GM13977 (cell line): ENCODE data around the gene FCHSD1.

Experiments
- DNase-seq: peaks from one replicate; pipeline ENCODE4 v3.0.0; 2012; ENCODE audit warnings: low spot score
- CTCF ChIP-seq: IDR thresholded peaks from 2 replicates; pipeline ENCODE4 v1.5.1; 2012; ENCODE audit warnings: mild to moderate bottlenecking, control low read depth; ENCODE audit not compliant: insufficient read depth; ENCODE audit errors: extremely low read depth, missing control alignments
- in situ Hi-C: fragments of 300-500 bp; cut with MboI; formaldehyde crosslinking; loops from one replicate; pipeline ENCODE4 v1.12.0; 2022; ENCODE audit warnings: low sequenced_read_pairs, low pct_unique_long_range_greater_than_20kb, mixed read lengths, inconsistent platforms; ENCODE audit not compliant: unreplicated experiment

FCHSD1 gene

DNA sequence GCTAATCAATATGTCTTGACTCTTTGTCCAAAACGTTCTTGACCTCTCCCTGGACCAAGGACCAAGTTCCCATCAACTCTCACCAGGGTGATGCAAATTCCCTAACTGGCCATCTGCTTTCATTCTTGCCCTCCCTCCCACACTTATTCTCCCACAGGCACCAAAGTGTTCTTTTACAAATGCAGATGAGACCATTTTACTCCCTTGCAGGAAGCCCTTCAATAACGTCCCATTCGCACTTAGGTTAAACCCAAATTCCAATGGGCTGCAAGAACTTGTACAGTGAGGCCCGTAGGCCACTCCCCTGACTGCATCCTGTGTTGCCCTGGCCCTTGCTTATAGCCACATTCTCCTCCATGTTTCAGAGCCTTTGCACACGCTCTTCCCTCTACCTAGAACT is 23.5 kb upstream of the FCHSD1 start:
- in situ Hi-C loops: loop anchor here (10.0 to 25.0 kb wide), 2 partner anchors 288 to 460 kb away; partner anchors contain the start of genes PCDH12 and RNF14
- TF ChIP-seq CTCF: no peak
- no peak for DNase-seq

GRCh38 chr5:141672841-141673813 is 21.9 kb upstream of the FCHSD1 start:
- in situ Hi-C loops: loop anchor here (10.0 kb wide), 1 partner anchor 462 kb away; no protein-coding TSS in a partner anchor
- no peak for DNase-seq
- TF ChIP-seq CTCF: no peak

DNA sequence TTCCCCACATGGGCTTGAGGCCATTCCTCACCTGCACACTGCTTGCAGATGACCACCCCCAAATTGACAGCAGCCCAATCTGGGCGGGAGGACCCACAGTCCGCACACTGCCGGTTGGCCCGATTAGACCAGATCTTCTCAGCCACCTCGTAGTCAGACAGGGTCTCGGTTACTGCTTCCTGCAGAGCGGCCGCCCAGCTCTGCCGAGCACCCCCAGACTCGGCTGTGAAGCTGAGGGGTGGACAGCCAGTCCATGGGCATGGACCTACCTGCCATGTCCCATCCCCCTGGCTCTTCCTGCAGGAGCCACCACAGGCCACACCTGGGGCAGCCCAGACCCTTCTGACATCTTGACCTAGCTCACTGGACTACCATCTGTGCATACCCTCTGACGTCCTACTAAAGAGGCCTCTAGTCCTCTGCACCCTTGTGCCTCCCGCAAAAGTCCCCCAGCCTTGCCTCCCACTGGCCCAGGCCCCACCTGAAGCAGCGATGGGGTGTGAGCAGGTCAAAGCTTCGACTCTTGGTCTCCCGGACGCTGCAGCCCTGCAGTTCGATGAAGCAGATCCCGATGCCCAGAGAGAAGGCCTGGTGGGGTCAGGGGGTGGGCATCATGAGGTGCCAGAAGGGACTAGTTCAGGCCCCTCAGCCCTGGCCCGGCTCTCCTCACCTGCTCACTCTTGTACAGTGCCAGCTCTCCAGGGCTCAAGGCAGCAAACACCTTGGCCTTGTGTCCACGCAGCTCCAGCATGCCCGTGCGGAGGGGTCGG is 21.0 kb upstream of the FCHSD1 start:
- in situ Hi-C loops: loop anchor here (10.0 kb wide), 1 partner anchor 463 kb away; no protein-coding TSS in a partner anchor
- TF ChIP-seq CTCF: no peak
- DNase-seq: no peak

- DNase-seq: no peak
- peak; percentile 1 for TF ChIP-seq CTCF
- in situ Hi-C loops: no loop called here
Measured at GRCh38 chr5:141669520-141669919, 18.3 kb upstream of the FCHSD1 start.

DNA sequence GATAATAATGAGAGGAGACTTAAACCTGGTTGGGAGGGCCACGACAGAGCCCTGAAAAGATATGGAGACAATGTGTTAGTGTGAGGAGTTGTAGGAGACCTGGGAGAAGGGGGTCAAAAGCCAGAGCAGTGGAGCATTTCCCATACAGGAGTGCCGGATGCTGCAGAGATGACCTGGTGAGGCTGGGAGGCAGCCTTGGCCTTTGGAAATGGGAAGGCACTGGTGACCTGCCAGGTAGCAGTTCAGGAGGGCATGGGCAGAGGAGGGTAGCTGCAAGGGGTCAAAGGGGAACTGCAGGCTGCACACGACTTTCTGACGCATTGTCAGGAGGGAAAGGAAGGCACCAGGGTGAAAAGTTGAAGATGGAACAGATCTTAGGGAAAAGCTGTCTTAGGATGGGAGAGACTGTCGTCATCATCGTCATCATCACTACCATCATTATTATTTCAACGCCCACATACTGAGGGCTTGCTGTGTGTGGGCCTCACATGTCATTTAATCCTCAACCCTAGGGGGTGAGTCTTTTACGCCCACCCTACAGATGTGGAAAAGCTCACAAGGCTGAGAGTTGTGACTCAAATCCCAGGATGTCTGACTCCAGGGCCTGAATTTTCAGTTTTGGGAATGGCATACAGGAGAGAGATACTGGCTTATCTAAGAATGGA is 17.5 kb upstream of the FCHSD1 start:
- in situ Hi-C loops: no loop called here
- no peak for DNase-seq
- TF ChIP-seq CTCF: no peak
